DND-41 (cell line): ENCODE data around the gene COL6A3.

Source experiments
- ATAC-seq: fragments of 200-7000 bp; cut with Tn5 transposase; 3 replicates; pipeline ENCODE4 v1.9.1; 2021; ENCODE audit warnings: low read depth; ENCODE audit not compliant: insufficient read depth
- DNase-seq: peaks from one replicate; pipeline ENCODE4 v3.0.0-alpha.2; 2020
- H2AFZ ChIP-seq: 2 replicates; pipeline ENCODE4 v1.6.0; 2012; ENCODE audit warnings: low read depth, low read length
- H3K27ac ChIP-seq: 2 replicates; pipeline ENCODE4 v1.5.1; 2012; ENCODE audit warnings: low read length, inconsistent platforms
- H3K27me3 ChIP-seq: fragments of 200-600 bp; sonication (generic); 2 replicates; pipeline ENCODE4 v1.6.0; 2012; ENCODE audit warnings: low read length, mild to moderate bottlenecking, inconsistent platforms; ENCODE audit not compliant: insufficient read depth, poor library complexity
- H3K36me3 ChIP-seq: 2 replicates; pipeline ENCODE4 v1.5.1; 2012; ENCODE audit warnings: low read length, inconsistent platforms; ENCODE audit not compliant: insufficient read depth
- H3K4me1 ChIP-seq: 2 replicates; pipeline ENCODE4 v1.5.1; 2012; ENCODE audit warnings: mild to moderate bottlenecking, low read length; ENCODE audit not compliant: insufficient read depth
- H3K4me2 ChIP-seq: 2 replicates; pipeline ENCODE4 v1.6.0; 2012; ENCODE audit warnings: mild to moderate bottlenecking, moderate library complexity, low read length, inconsistent platforms; ENCODE audit not compliant: insufficient read depth
- H3K4me3 ChIP-seq, 2 experiments: fragments of 200-600 bp in 1 of 2; shearing (Covaris generic) in 1 of 2; 2 replicates each; pipeline ENCODE4 v1.5.1; 2012 to 2016; ENCODE audit warnings: inconsistent platforms in 2 of 2, low read length in 2 of 2, mild to moderate bottlenecking in 2 of 2, low read depth in 1 of 2, moderate library complexity in 1 of 2
- H3K79me2 ChIP-seq: 2 replicates; pipeline ENCODE4 v1.6.0; 2012; ENCODE audit warnings: low read length, inconsistent platforms; ENCODE audit not compliant: insufficient read depth
- H3K9ac ChIP-seq: 2 replicates; pipeline ENCODE4 v1.6.0; 2012; ENCODE audit warnings: low read depth, mild to moderate bottlenecking, inconsistent platforms, low read length, moderate library complexity
- H3K9me3 ChIP-seq: 2 replicates; pipeline ENCODE4 v1.5.1; 2012; ENCODE audit warnings: low read length, moderate library complexity, mild to moderate bottlenecking, inconsistent platforms; ENCODE audit not compliant: insufficient read depth, severe bottlenecking
- H4K20me1 ChIP-seq: 2 replicates; pipeline ENCODE4 v1.6.0; 2012; ENCODE audit warnings: low read length; ENCODE audit not compliant: insufficient read depth
- EZH2 ChIP-seq: IDR thresholded peaks from 3 replicates; pipeline ENCODE4 v1.6.1; 2012; ENCODE audit warnings: borderline replicate concordance, low read depth, mild to moderate bottlenecking, moderate library complexity, low read length, inconsistent platforms; ENCODE audit not compliant: severe bottlenecking
- TF ChIP-seq, protein P1 (sequence below): IDR thresholded peaks from 2 replicates; pipeline ENCODE4 v1.5.1; 2012; ENCODE audit warnings: borderline replicate concordance, low read length, moderate library complexity, mild to moderate bottlenecking; ENCODE audit not compliant: poor library complexity, severe bottlenecking; ENCODE audit errors: extremely low read depth

COL6A3 gene

DNA sequence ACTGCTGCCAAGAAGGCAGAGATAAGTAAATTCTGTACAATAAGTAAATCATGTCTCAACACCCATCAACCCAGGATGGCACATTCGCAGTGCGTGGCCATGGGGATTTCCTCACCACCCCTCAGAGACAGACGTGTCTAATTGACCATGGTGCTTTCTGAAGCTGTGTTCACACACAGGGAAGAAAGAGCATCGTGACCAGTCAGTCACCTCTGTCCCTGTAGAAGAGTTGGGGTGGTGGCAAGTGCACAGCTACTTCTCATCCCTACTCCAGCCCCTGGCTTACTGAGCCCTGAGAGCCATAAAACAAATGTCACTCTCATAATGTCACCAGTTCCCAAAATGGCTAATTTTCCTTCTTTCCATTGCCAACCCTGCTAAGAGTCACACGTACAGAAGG lies 41.8 kb upstream of the COL6A3 start:
- Histone ChIP-seq H3K9me3 (peaks cover 2% of the 10 kb centered on the region), H3K4me1 (no peaks in the 10 kb centered on the region), H3K27ac (no peak overlapping the region), H2AFZ (no peak overlapping the region), H3K79me2 (no peaks in the 10 kb centered on the region), H3K36me3 (no peaks in the 10 kb centered on the region), H3K4me3 (no peak overlapping the region), H4K20me1 (no peaks in the 10 kb centered on the region), H3K9ac (no peak overlapping the region), H3K4me2 (no peak overlapping the region), H3K27me3 (no peaks in the 10 kb centered on the region)
- TF ChIP-seq, protein P1, sequence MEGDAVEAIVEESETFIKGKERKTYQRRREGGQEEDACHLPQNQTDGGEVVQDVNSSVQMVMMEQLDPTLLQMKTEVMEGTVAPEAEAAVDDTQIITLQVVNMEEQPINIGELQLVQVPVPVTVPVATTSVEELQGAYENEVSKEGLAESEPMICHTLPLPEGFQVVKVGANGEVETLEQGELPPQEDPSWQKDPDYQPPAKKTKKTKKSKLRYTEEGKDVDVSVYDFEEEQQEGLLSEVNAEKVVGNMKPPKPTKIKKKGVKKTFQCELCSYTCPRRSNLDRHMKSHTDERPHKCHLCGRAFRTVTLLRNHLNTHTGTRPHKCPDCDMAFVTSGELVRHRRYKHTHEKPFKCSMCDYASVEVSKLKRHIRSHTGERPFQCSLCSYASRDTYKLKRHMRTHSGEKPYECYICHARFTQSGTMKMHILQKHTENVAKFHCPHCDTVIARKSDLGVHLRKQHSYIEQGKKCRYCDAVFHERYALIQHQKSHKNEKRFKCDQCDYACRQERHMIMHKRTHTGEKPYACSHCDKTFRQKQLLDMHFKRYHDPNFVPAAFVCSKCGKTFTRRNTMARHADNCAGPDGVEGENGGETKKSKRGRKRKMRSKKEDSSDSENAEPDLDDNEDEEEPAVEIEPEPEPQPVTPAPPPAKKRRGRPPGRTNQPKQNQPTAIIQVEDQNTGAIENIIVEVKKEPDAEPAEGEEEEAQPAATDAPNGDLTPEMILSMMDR: no peak
- no peak for TF ChIP-seq EZH2
- DNase-seq (no peak), ATAC-seq (no peak)

DNA sequence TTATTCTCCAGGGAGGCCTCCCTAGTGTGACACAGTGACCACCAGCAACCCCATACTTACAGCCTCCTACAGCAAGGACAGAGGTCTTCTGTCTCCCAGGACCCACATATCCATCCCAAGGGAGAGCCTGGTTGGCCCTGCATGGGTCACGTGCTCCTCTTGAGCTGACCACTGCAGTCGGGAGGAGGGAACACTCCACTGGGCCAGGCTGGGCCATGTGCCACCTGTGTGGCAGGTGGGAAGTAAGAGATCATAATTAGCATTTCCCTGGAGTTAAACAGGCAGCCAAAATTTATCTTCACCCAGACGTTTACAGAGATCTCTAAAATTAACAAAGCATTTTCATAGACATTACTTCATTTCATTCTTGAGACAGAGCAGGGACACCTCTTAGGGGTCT lies 39.7 kb upstream of the COL6A3 start:
- ATAC-seq: no peak
- Histone ChIP-seq H3K79me2 (no peaks in the 10 kb centered on the region), H3K4me3 (no peak overlapping the region), H4K20me1 (no peaks in the 10 kb centered on the region), H3K9me3 (peaks cover 2% of the 10 kb centered on the region), H3K27me3 (no peaks in the 10 kb centered on the region), H3K4me1 (no peaks in the 10 kb centered on the region), H3K4me2 (no peak overlapping the region), H3K36me3 (no peaks in the 10 kb centered on the region), H3K27ac (no peak overlapping the region), H2AFZ (no peak overlapping the region), H3K9ac (no peak overlapping the region)
- no peak for DNase-seq
- TF ChIP-seq, protein P1: no peak

DNA sequence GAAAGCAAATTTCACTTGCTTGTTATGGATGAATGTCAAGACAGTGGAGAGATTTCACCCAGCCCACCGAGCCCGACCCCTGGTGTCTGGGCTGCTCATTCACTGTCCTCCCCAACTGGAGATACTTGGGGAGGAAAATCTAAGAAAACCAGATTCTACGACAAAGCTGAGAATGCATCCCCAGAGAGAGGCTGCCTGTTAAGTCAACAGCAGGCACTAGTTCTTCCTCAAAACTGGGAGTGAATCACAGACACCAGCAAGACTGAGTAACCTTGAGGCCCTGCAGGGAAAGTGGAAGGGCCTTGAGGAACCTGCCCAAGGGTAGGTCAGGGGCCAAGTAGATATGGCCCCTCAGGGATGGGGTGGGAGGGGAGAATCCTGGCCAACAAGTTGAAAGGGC lies 38.9 kb upstream of the COL6A3 start:
- H3K4me2 ChIP-seq: no peak overlapping the region
- no peaks in the 10 kb centered on the region for H3K27me3 ChIP-seq
- peaks cover 2% of the 10 kb centered on the region for H3K9me3 ChIP-seq
- TF ChIP-seq, protein P1: no peak
- TF ChIP-seq EZH2: no peak
- no peak for DNase-seq
- no peak for ATAC-seq
- no peak overlapping the region for H3K27ac ChIP-seq
- no peaks in the 10 kb centered on the region for H4K20me1 ChIP-seq
- no peaks in the 10 kb centered on the region for H3K4me1 ChIP-seq
- H3K79me2 ChIP-seq: no peaks in the 10 kb centered on the region
- no peak overlapping the region for H3K9ac ChIP-seq
- no peaks in the 10 kb centered on the region for H3K36me3 ChIP-seq
- no peak overlapping the region for H2AFZ ChIP-seq
- H3K4me3 ChIP-seq: no peak overlapping the region

DNA sequence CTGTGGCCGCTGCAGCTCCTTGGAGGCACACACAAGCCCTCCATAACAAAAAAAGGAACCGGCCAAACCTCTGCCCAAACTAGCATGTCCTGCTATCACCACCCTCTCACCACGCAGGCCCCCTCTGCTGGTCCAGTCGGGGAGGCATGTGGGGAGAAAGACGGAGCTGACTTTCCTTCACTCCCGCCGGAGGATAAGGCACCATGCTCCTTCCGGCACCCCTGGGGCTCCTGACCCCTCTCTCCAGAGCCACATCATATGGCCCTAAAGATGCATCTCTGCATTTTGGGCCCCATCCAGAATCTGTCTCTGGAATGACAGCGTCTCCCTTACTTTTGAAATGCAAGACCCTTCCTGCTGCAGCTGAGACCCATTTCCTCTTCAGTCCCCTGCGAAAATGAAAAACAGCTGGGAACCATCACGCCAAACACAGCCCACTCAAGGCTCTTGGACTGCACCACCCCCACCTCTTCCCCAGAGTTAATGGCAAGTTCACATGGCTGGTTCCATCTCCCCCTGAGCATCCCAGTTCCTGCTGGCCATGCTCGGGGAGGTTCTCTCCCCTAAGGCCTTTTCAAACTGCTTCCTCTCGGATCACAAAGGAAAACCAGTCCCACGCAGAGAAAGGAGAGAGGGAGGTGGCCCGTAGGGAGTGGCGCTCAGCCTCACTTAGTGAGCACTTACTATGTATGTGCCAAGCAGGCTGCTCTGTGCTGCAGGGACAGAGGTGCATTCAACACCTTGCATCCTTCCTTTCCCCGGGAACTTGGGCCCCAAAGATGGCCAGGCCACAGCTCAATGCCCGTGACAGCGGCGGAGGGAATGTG lies 37.9 kb upstream of the COL6A3 start:
- no peak overlapping the region for H2AFZ ChIP-seq
- H3K27ac ChIP-seq: no peak overlapping the region
- no peak for TF ChIP-seq EZH2
- TF ChIP-seq, protein P1: no peak
- DNase-seq: no peak
- H4K20me1 ChIP-seq: no peaks in the 10 kb centered on the region
- no peak for ATAC-seq
- H3K27me3 ChIP-seq: no peaks in the 10 kb centered on the region
- no peaks in the 10 kb centered on the region for H3K79me2 ChIP-seq
- no peak overlapping the region for H3K9ac ChIP-seq
- no peak overlapping the region for H3K4me3 ChIP-seq
- H3K4me2 ChIP-seq: no peak overlapping the region
- no peaks in the 10 kb centered on the region for H3K4me1 ChIP-seq
- no peaks in the 10 kb centered on the region for H3K36me3 ChIP-seq
- peaks cover 2% of the 10 kb centered on the region for H3K9me3 ChIP-seq
